Measurements from ENCODE around the gene SOCS6.
A peak's percentile ranks its signal among the peaks of the same experiment; 100 is the strongest.
"Not testable (repeated sequence)": the region's sequence is repeated elsewhere in the genome, so short reads cannot be mapped to it uniquely, and the experiment has no call there.

SOCS6 gene

GRCh38 chr18:70288851-70289328, at the start of gene SOCS6:
Gene SOCS6 (plus strand): TSS chr18:70289045. CDS start chr18:70324669, 35,624 bp downstream.
- peak in 1 of 2 donors; percentile 21 for DNase-seq (ENCODE audit: low read depth in 2 of 2)

- no peak for DNase-seq (ENCODE audit: low read depth in 2 of 2)
Observed at GRCh38 chr18:70243131-70243929, 45.5 kb upstream of the SOCS6 start.

GRCh38 chr18:70246061-70246466, 42.8 kb upstream of the SOCS6 start:
- DNase-seq (ENCODE audit: low read depth in 2 of 2), result no peak

- DNase-seq (ENCODE audit: low read depth in 2 of 2), result no peak
Observed at GRCh38 chr18:70249118-70249517, 39.7 kb upstream of the SOCS6 start.

- not testable (repeated sequence) for DNase-seq (ENCODE audit: low read depth in 2 of 2)
Observed at GRCh38 chr18:70249861-70250260, 39.0 kb upstream of the SOCS6 start.

- no peak for DNase-seq (ENCODE audit: low read depth in 2 of 2)
Observed at GRCh38 chr18:70250781-70251180, 38.1 kb upstream of the SOCS6 start.

- no peak for DNase-seq (ENCODE audit: low read depth in 2 of 2)
Observed at GRCh38 chr18:70256184-70256583, 32.7 kb upstream of the SOCS6 start.

GRCh38 chr18:70256994-70257393, 31.9 kb upstream of the SOCS6 start:
- DNase-seq (ENCODE audit: low read depth in 2 of 2), result no peak

GRCh38 chr18:70258243-70258642, 30.6 kb upstream of the SOCS6 start:
- DNase-seq (ENCODE audit: low read depth in 2 of 2), result no peak

- DNase-seq (ENCODE audit: low read depth in 2 of 2), result no peak
Observed at GRCh38 chr18:70260683-70261082, 28.2 kb upstream of the SOCS6 start.

GRCh38 chr18:70261141-70261788, 27.6 kb upstream of the SOCS6 start:
- no peak for DNase-seq (ENCODE audit: low read depth in 2 of 2)

GRCh38 chr18:70263336-70263735, 25.5 kb upstream of the SOCS6 start:
- DNase-seq (ENCODE audit: low read depth in 2 of 2), result no peak

GRCh38 chr18:70271742-70272141, 17.1 kb upstream of the SOCS6 start:
- no peak for DNase-seq (ENCODE audit: low read depth in 2 of 2)

- DNase-seq (ENCODE audit: low read depth in 2 of 2), result no peak
Observed at GRCh38 chr18:70273021-70273420, 15.8 kb upstream of the SOCS6 start.

GRCh38 chr18:70276416-70277191, 12.2 kb upstream of the SOCS6 start:
- DNase-seq (ENCODE audit: low read depth in 2 of 2), result no peak

- no peak for DNase-seq (ENCODE audit: low read depth in 2 of 2)
Observed at GRCh38 chr18:70279470-70279869, 9.4 kb upstream of the SOCS6 start.

- DNase-seq (ENCODE audit: low read depth in 2 of 2), result no peak
Observed at GRCh38 chr18:70280007-70280925, 8.6 kb upstream of the SOCS6 start.

- no peak for DNase-seq (ENCODE audit: low read depth in 2 of 2)
Observed at GRCh38 chr18:70284976-70285620, 3.7 kb upstream of the SOCS6 start.

- no peak for DNase-seq (ENCODE audit: low read depth in 2 of 2)
Observed at GRCh38 chr18:70287731-70288130, 1.1 kb upstream of the SOCS6 start.

- DNase-seq (ENCODE audit: low read depth in 2 of 2), result peak in 1 of 2 donors; percentile 0
Observed at GRCh38 chr18:70288171-70288850, 534 bp upstream of the SOCS6 start.

All from activated CD4-positive, alpha-beta T cell treated with anti-CD3 and anti-CD28 coated beads for 24 hours (primary cell).